ENCODE measurements around the gene ASCL2. TPM values are rescaled to one million over a fixed set of nuclear protein-coding genes. Genes with fewer than 3 reads are reported as not detected.

The ASCL2 gene
- total RNA-seq, 1 donor, result not detected

DNA sequence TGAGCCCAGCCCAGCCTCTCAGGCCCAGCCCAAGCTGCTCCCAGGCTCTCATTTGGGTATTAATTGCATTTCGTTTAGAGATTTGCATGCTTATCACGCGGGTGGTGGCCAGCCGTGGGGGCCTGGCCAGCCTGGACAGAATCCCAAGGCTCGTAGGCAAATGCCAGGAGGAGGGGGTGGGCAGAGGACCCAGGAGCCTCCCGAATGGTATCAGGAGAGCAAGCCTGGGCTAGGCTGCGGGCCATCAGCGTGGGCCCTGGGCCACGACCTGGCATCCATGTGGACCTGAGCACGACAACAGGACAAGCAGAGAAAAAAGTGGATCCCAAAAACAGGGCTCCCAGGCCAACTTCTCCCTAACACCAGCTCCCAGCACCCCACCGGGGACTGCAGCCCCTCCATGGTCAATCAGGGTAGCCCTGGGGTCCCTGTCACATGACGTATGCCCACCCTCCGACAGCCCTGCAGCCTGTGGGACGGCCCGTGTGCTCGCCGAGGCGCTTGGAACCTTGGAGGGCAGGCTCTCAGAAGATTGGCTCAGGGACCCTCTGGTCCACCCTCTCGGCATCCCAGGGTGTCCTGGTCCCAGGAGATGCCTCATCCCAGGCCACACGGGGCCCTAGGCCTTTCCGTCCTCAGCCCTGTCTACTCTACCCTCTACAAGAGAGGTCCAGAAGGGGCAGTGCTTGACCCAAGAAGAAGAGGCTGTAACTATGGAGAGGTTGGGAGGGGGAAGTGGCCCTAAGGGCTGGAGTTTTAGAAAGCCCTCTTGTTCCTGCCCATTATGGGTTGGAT is 8.8 kb downstream of the ASCL2 start:
- no peak for DNase-seq (ENCODE audit: low read depth)
- TF ChIP-seq, protein P1, sequence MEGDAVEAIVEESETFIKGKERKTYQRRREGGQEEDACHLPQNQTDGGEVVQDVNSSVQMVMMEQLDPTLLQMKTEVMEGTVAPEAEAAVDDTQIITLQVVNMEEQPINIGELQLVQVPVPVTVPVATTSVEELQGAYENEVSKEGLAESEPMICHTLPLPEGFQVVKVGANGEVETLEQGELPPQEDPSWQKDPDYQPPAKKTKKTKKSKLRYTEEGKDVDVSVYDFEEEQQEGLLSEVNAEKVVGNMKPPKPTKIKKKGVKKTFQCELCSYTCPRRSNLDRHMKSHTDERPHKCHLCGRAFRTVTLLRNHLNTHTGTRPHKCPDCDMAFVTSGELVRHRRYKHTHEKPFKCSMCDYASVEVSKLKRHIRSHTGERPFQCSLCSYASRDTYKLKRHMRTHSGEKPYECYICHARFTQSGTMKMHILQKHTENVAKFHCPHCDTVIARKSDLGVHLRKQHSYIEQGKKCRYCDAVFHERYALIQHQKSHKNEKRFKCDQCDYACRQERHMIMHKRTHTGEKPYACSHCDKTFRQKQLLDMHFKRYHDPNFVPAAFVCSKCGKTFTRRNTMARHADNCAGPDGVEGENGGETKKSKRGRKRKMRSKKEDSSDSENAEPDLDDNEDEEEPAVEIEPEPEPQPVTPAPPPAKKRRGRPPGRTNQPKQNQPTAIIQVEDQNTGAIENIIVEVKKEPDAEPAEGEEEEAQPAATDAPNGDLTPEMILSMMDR (IDR thresholded peaks at IDR 0.05; ENCODE audit: insufficient read depth, low read depth, low read length), result no peak

DNA sequence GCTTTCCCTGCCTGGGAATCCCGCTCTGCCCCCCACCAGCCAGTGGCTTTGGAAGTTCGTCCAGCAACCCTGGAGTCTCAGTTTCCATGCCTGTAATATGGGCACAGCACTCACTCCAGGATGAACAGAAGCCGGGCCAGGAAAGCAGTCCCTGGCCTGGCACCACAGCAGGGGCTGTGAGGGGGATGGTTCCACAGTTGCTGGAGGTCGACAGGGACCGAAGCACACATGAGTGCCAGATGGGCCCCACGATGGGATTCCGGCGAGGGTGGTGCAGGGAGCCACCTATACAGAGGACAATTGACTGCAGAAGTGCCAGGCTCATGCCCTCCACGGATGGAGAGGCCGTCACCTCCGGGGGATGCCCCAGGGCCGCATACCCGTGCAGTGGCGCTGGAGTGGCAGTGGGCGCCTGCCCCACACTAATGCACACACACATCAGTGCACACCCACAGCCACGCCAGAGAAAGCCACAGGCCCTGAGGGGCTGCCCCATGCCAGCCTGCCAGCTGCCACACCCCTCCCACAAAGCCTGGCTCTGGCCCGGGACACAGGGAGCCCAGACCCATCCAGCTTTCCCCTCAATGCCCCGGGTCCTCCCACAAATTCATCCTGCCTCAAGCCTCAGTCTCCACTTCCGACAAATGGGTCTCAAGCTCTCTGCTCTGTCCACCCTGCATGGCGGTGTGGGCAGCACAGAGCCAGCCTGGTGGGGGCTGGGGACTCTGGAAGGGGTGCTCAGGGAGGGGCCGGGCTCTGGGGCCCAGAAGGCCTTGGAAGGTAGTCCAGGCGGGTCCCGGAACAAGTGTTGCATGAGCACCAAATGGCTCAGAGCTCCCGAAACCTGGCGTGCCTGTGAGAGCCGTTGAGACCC is 9.7 kb downstream of the ASCL2 start:
- DNase-seq (ENCODE audit: low read depth), result no peak
- H3K4me3 ChIP-seq (ENCODE audit: low read depth, low read length), result no peak overlapping the region
- TF ChIP-seq, protein P1 (IDR thresholded peaks at IDR 0.05; ENCODE audit: insufficient read depth, low read depth, low read length), result no peak

More for the DNA sequence above, 8.8 kb downstream of the ASCL2 start:
- no peak overlapping the region for H3K4me3 ChIP-seq (ENCODE audit: low read depth, low read length)

DNA sequence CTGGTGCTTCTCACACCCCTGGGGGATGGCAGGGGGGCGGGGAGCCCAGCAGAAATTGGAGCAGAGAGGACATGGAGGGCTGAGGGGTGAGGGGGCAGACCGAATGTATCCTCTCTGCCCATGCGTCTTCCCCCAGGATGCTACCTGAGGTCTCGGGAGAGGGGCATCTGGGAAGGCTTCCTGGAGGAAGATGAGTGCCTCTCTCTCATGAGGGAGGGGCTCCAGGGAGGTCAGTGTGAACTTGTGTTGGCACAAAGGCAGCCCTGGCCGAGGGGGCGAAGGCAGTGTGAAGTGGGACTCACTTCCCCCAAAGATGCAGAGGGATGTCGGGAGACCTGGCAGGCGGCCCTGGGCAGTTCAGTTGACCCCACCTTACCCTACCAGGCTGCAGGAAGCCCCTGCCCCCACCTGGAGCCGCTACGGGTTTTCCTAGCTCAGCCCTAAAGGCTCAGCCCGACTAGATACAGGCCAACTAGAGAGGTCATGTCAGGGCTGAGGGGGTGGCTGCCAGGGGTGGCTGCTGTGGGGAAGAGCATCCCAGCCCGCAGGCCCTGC is 10.4 kb downstream of the ASCL2 start:
- H3K4me3 ChIP-seq (ENCODE audit: low read depth, low read length), result no peak overlapping the region
- DNase-seq (ENCODE audit: low read depth), result no peak
- TF ChIP-seq, protein P1 (IDR thresholded peaks at IDR 0.05; ENCODE audit: insufficient read depth, low read depth, low read length), result no peak

DNA sequence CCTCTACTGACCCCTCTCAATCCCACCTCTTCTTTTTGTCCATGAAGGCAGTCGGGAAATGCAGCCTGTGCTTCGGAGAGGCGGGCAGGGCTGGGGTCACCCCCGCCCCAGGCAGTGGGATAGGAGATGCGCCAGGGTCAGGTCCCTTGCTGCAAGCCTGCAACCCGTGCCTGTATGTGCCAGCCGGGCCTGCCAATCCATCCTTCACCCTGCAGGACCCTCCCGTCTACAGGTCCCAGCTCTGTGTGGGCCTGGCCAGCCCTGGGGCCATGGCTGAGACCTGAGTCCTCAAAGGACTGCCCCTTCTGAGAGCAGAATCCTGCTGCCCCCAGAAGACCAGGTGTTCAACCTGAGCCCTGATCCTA is 10.9 kb downstream of the ASCL2 start:
- no peak for DNase-seq (ENCODE audit: low read depth)
- TF ChIP-seq, protein P1 (IDR thresholded peaks at IDR 0.05; ENCODE audit: insufficient read depth, low read depth, low read length), result no peak
- no peak overlapping the region for H3K4me3 ChIP-seq (ENCODE audit: low read depth, low read length)

DNA sequence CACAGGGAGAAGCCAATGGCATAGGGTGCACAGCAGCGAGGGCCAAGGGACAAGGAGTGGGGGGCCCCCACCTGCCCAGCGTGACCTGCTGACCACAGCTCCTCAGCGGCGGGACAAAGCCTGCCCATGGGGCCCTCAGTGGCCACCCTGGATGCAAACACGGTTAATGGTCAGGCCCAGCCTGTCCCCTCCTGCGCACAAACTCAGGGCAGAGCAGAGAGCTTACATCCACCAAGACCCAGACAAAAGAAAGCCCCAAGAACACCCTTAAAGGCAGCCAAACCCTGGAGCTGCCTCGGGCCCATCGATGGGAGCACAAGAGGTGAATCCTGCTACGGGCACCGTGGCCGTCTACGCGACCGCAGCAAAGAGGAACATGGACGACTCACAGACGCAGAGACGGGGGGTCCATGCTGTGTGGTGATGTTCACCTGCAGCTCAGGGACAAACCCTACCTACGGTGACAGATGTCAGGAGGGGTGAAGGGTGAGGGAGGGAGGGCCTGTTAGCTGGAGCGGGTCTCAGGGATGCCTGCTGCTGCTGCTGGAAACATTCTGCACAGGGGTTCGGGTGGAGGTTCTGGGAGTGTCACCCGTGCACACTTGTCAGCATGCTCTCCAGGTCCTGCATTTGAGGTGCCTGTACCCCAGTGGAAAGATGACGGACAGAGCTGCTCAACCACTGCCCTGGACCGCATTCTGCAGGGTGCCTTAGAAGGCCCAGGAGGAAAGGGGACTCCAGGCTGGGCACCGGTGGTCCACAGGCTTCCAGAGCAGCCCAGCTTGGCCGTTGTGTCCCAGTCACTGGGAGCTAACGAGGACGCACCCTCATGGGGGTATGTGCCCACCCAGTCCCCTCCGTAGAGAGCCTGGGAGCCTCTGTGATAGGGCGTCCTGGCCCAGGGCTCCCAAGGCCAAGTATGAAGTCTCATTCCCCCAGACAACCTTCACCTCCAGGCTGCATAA is 11.6 kb downstream of the ASCL2 start:
- TF ChIP-seq, protein P1 (IDR thresholded peaks at IDR 0.05; ENCODE audit: insufficient read depth, low read depth, low read length), result no peak
- H3K4me3 ChIP-seq (ENCODE audit: low read depth, low read length), result no peak overlapping the region
- no peak for DNase-seq (ENCODE audit: low read depth)
